A673 (cell line): ENCODE data around the gene LRRN2. TPM values are rescaled to one million over a fixed set of nuclear protein-coding genes. Genes with fewer than 3 reads are reported as not detected.

ENCODE experiments used
- BruUV-seq: library from RNA; stranded (reverse); fragments of 400-500 nt; replicated peaks from 2 replicates; lab custom pipeline; 2021; lab: Mats Ljungman, UMichigan
- CTCF ChIA-PET: fragments of 300-600 bp; sonication (Branson Sonifier 250); formaldehyde crosslinking; loops from one replicate; lab custom pipeline; 2022; ENCODE audit warnings: antibody characterized with exemption; lab: Charles Lee
- POLR2A ChIA-PET: fragments of 300-600 bp; sonication (Branson Sonifier 250); formaldehyde crosslinking; loops from one replicate; lab custom pipeline; 2022; ENCODE audit warnings: antibody characterized with exemption; ENCODE audit not compliant: low non-redundant PET; lab: Charles Lee
- DNase-seq: peaks from one replicate; pipeline ENCODE4 v3.0.0-alpha.2; 2015; ENCODE audit warnings: low spot score
- H3K27ac ChIP-seq: fragments of 200-600 bp; sonication (generic); 2 replicates; pipeline ENCODE4 v1.5.1; 2016; ENCODE audit warnings: mixed run types, low read depth, mild to moderate bottlenecking, mixed read lengths, antibody characterized with exemption, low read length; ENCODE audit not compliant: poor library complexity, severe bottlenecking
- H3K27me3 ChIP-seq: fragments of 200-600 bp; sonication (generic); replicated peaks from 2 replicates; pipeline ENCODE4 v1.6.1; 2017; ENCODE audit warnings: mixed run types, low read depth, mild to moderate bottlenecking, mixed read lengths, antibody characterized with exemption, low read length; ENCODE audit not compliant: insufficient read depth, poor library complexity
- H3K36me3 ChIP-seq: fragments of 200-600 bp; sonication (generic); 2 replicates; pipeline ENCODE4 v1.6.1; 2016; ENCODE audit warnings: mixed run types, mild to moderate bottlenecking, mixed read lengths, antibody characterized with exemption, low read length; ENCODE audit not compliant: insufficient read depth, poor library complexity, severe bottlenecking
- H3K4me1 ChIP-seq: fragments of 200-600 bp; sonication (generic); 2 replicates; pipeline ENCODE4 v1.6.1; 2017; ENCODE audit warnings: mixed run types, mild to moderate bottlenecking, mixed read lengths, antibody characterized with exemption, low read length; ENCODE audit not compliant: insufficient read depth, poor library complexity, severe bottlenecking
- H3K4me3 ChIP-seq: fragments of 200-600 bp; sonication (generic); 2 replicates; pipeline ENCODE4 v1.5.1; 2016; ENCODE audit warnings: low read depth, mixed run types, mild to moderate bottlenecking, mixed read lengths, low read length; ENCODE audit not compliant: poor library complexity, severe bottlenecking
- H3K9me3 ChIP-seq: fragments of 200-600 bp; sonication (generic); 2 replicates; pipeline ENCODE4 v1.6.1; 2016; ENCODE audit warnings: mixed run types, low read depth, mild to moderate bottlenecking, mixed read lengths, antibody characterized with exemption, low read length; ENCODE audit not compliant: poor library complexity, severe bottlenecking
- EZH2 ChIP-seq: fragments of 200-600 bp; sonication (generic); IDR thresholded peaks from 2 replicates; pipeline ENCODE4 v1.6.1; 2017; ENCODE audit warnings: borderline replicate concordance, low read depth, mild to moderate bottlenecking, mixed read lengths, antibody characterized with exemption, low read length; ENCODE audit not compliant: poor library complexity, severe bottlenecking
- intact Hi-C: fragments of 100-400 bp; cut with micrococcal nuclease; formaldehyde crosslinking; loops from one replicate; pipeline ENCODE4 v1.10.0; 2022; ENCODE audit not compliant: unreplicated experiment
- total RNA-seq: library from RNA; stranded (reverse); gene quantifications from 2 replicates; pipeline ENCODE4 v1.2.3, GENCODE V29; 2021
- TF ChIP-seq, protein P1 (sequence below): fragments of 300-800, 200-600 bp; sonication (generic); conservative IDR thresholded peaks from 2 replicates; pipeline ENCODE4 v1.5.1; 2017; ENCODE audit warnings: low read depth, mild to moderate bottlenecking, antibody characterized with exemption, low read length, moderate library complexity, mixed read lengths

The LRRN2 gene
- total RNA-seq, 1 experiment from 2014 or later, result not detected

DNA sequence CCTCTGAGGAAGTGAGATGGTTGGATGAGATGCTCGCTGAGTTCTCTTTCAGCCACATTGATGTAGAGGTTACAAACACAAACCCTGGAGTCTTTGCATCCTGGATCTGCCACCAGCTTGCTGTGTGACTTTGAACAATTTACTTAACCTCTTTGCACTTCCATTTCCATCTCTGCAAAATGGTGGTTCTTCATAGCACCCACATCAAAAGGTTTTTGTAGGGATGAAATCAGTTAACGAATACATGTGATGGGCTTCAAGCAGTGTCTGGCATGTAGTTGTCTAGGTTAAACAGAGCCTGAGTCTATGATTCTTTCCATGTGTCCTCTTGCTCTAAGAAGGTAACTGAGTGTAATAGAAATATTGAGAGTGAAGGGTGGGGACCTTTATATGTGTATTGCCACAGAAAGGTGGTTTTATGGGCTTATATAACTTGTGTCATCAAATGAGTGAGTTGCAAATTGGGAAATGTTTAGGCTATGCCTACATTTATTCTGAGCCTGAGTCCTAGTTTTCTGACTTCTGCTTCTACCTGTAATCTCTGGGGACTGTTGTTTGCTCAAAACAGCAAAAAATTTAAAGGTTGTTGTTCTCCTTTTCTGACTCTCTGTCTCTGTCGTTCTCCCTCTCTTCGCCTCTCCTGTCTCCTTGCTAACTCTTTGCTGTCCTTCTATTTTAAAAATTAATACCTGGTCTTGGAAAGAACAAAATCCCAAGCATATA is 27.3 kb upstream of the LRRN2 start:
- intact Hi-C loops, result no loop called here
- TF ChIP-seq EZH2, result no peak
- TF ChIP-seq, protein P1, sequence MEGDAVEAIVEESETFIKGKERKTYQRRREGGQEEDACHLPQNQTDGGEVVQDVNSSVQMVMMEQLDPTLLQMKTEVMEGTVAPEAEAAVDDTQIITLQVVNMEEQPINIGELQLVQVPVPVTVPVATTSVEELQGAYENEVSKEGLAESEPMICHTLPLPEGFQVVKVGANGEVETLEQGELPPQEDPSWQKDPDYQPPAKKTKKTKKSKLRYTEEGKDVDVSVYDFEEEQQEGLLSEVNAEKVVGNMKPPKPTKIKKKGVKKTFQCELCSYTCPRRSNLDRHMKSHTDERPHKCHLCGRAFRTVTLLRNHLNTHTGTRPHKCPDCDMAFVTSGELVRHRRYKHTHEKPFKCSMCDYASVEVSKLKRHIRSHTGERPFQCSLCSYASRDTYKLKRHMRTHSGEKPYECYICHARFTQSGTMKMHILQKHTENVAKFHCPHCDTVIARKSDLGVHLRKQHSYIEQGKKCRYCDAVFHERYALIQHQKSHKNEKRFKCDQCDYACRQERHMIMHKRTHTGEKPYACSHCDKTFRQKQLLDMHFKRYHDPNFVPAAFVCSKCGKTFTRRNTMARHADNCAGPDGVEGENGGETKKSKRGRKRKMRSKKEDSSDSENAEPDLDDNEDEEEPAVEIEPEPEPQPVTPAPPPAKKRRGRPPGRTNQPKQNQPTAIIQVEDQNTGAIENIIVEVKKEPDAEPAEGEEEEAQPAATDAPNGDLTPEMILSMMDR, result no peak
- Histone ChIP-seq H3K4me1 (no peaks in the 10 kb centered on the region), H3K27ac (no peak overlapping the region), H3K27me3 (peaks cover 22% of the 10 kb centered on the region), H3K36me3 (no peaks in the 10 kb centered on the region), H3K9me3 (no peaks in the 10 kb centered on the region), H3K4me3 (no peak overlapping the region)
- no TSS peak for BruUV-seq
- DNase-seq, result no peak
- CTCF ChIA-PET, result interaction anchor here (0.5 kb wide), 1 partner anchor 428 kb away, joined by 3 read pairs; no protein-coding TSS in a partner anchor
- POLR2A ChIA-PET, result no interaction called here

DNA sequence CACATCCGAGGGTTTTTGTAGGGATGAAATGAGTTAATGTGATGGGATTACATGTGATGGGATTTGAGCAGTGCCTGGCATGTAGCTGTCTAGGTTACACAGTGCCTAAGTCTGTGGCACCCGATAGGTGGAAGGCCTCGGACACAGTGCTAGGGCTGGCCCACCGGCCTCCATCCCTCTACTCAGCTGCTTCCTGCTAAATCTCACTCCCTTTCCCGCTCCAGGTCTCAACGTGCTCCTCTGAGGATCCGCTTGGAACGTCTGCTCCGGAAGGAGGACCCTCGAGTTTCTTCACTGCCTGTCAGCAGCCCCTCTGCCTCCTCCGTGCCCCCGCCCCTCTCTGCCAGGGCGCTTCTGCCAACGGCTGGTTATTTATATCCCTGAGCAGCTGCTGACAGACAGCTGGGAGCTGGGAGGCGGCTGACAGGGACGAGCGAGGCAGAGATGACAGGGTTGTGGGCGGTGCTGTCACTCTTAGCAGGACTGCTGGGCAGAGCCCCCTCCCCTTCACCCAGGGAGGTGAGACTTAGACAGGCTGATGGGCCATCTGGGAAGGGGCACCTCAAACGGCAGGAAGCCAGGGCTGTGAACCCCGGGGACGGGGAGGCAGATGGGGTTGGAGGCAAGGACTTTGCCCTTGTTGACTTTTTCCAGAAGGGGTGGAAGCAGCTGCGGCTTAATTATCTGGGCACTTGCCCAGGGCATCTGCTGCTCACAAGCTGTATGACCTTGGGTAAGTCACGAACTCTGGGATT is 26.6 kb upstream of the LRRN2 start:
- no peaks in the 10 kb centered on the region for H3K9me3 ChIP-seq
- peaks cover 22% of the 10 kb centered on the region for H3K27me3 ChIP-seq
- H3K4me3 ChIP-seq, result no peak overlapping the region
- TF ChIP-seq EZH2, result no peak
- TF ChIP-seq, protein P1, result no peak
- no peaks in the 10 kb centered on the region for H3K4me1 ChIP-seq
- no peaks in the 10 kb centered on the region for H3K36me3 ChIP-seq
- CTCF ChIA-PET, result no interaction called here
- intact Hi-C loops, result no loop called here
- BruUV-seq, result no TSS peak
- POLR2A ChIA-PET, result no interaction called here
- no peak overlapping the region for H3K27ac ChIP-seq
- DNase-seq, result no peak

DNA sequence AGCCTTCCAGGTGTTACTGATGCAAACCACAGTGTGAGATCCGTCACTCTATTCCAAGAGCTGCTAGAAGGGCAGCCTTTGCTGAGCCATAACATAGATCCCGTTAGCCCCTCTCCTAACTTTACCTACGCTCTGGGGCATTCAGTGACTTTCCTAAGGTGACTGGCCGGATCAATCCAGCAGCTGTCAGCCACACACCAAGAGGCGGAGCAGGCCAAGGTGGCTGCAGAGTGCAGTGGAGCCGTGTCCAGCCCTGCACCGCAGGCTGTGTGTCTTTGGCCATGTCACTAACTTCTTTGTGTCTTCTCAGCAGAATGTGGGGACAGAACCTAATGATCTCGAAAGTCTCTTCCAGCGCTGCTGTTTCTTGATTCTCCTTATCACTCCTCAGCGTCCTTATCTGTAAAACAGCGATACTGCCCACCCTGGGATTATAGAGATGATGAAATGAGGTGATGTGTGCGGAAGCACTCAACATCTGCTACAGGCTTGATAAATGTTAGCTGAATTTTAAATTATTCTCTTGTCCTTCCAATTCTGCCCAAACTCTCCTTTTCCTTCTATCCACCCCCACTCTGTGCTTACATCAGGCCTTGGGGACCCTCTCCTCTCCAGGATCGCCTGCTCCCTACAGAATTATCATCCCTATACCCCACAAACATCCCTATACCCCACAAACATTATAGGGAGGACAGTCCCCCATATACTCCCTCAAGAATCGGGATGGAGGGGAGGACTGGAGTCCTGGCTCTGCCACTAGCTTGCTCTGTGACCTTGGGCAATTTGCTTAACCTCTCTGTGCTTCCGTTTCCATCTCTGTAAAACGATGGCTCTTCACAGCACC is 25.8 kb upstream of the LRRN2 start:
- Histone ChIP-seq H3K27me3 (peaks cover 22% of the 10 kb centered on the region), H3K4me3 (no peak overlapping the region), H3K9me3 (no peaks in the 10 kb centered on the region), H3K36me3 (no peaks in the 10 kb centered on the region), H3K27ac (no peak overlapping the region), H3K4me1 (no peaks in the 10 kb centered on the region)
- BruUV-seq, result no TSS peak
- no peak for TF ChIP-seq EZH2
- TF ChIP-seq, protein P1, result no peak
- intact Hi-C loops, result no loop called here
- CTCF ChIA-PET, result no interaction called here
- POLR2A ChIA-PET, result no interaction called here
- no peak for DNase-seq
